ENCODE results near the gene BCAS1.

GRCh38 chr20:54044156-54044555, 26.2 kb downstream of the BCAS1 start:
- TF ChIP-seq CHD4 (IDR thresholded peaks at IDR 0.05) (no peak), SP1 (IDR thresholded peaks at IDR 0.05; ENCODE audit: low read depth, low read length) (no peak), SUZ12 (IDR thresholded peaks at IDR 0.05; ENCODE audit: unreplicated experiment) (no peak), POLR2AphosphoS5 (IDR thresholded peaks at IDR 0.05; ENCODE audit: low read length) (no peak), ATF2 (IDR thresholded peaks at IDR 0.05; ENCODE audit: low read length) (peak; percentile 61), PBX3 (IDR thresholded peaks at IDR 0.05; ENCODE audit: insufficient replicate concordance, low read depth, low read length) (no peak), CEBPB (IDR thresholded peaks at IDR 0.05; ENCODE audit: borderline replicate concordance in 1 of 2, low read depth in 2 of 2, low read length in 2 of 2) (no peak), GABPA (IDR thresholded peaks at IDR 0.05; ENCODE audit: low read depth) (no peak), POLR2A (IDR thresholded peaks at IDR 0.05; ENCODE audit: low read depth, low read length) (no peak), CTCF (IDR thresholded peaks at IDR 0.05 in 2 of 3, conservative IDR thresholded peaks at IDR 0.05 in 1 of 3; ENCODE audit: control insufficient read depth in 2 of 3, extremely low read depth in 1 of 3, insufficient read depth in 1 of 3, low read depth in 3 of 3, low read length in 3 of 3) (no peak)
